GM19099 (cell line): ENCODE data around the gene F11R.

Experiments used
- POLR2A ChIP-seq: IDR thresholded peaks from 3 replicates; pipeline ENCODE4 v1.6.1; 2011; ENCODE audit warnings: low read depth; ENCODE audit not compliant: insufficient read length; ENCODE audit errors: extremely low read depth

Gene F11R

GRCh38 chr1:160953030-160953429, 67.9 kb downstream of the F11R start:
- no peak for TF ChIP-seq POLR2A

- no peak for TF ChIP-seq POLR2A
Measured at GRCh38 chr1:160952129-160952510, 68.8 kb downstream of the F11R start.

- no peak for TF ChIP-seq POLR2A
Measured at GRCh38 chr1:160951443-160952128, 69.4 kb downstream of the F11R start.

- TF ChIP-seq POLR2A, result no peak
Measured at GRCh38 chr1:160950657-160951056, 70.3 kb downstream of the F11R start.

GRCh38 chr1:160949881-160950280, 71.1 kb downstream of the F11R start:
- TF ChIP-seq POLR2A, result no peak
